Gastrocnemius medialis (tissue), 4 donors: ENCODE measurements around the gene MAP2K6. TPM values are rescaled to one million over a fixed set of nuclear protein-coding genes. Genes with fewer than 3 reads are reported as not detected.

Experiments used
- ATAC-seq, 2 donors: fragments of 150-250 bp; one replicate each; pipeline ENCODE4 v1.9.1; 2016
- DNase-seq, 2 donors: peaks; one replicate each; pipeline ENCODE4 v3.0.0-alpha.2; 2019
- H3K27ac ChIP-seq, 4 donors: fragments of 200-600 bp; sonication (generic); 1 replicate in 1 of 4; 2 replicates in 3 of 4; pipeline ENCODE4 v1.5.1; 2016 to 2018; ENCODE audit warnings: mild to moderate bottlenecking in 2 of 4, moderate library complexity in 1 of 4
- H3K27me3 ChIP-seq, 3 donors: fragments of 200-600 bp; sonication (generic) in 2 of 3; 1 replicate in 1 of 3; 2 replicates in 2 of 3; pipeline versions ENCODE4 v1.5.1 to v1.6.0; 2016 to 2019; ENCODE audit warnings: mild to moderate bottlenecking in 1 of 3, moderate library complexity in 1 of 3
- H3K36me3 ChIP-seq, 2 donors: fragments of 200-600 bp; sonication (generic) in 1 of 2; one replicate each; pipeline ENCODE4 v1.5.1; 2017 to 2018
- H3K4me1 ChIP-seq, 2 donors: fragments of 200-600 bp; sonication (generic) in 1 of 2; one replicate each; pipeline ENCODE4 v1.5.1; 2016 to 2017; ENCODE audit warnings: mild to moderate bottlenecking in 2 of 2
- H3K4me3 ChIP-seq, 4 donors: fragments of 200-600 bp; sonication (generic) in 3 of 4; 1 replicate in 1 of 4; 2 replicates in 3 of 4; pipeline ENCODE4 v1.5.1; 2016 to 2019; ENCODE audit warnings: mild to moderate bottlenecking in 2 of 4
- H3K9me3 ChIP-seq, 3 donors: fragments of 200-600 bp; sonication (generic) in 2 of 3; 1 replicate in 1 of 3; 2 replicates in 2 of 3; pipeline ENCODE4 v1.5.1; 2016 to 2019
- CTCF ChIP-seq, 5 experiments: fragments of 450-650 bp in 3 of 5; fragments of 200-600 bp in 2 of 5; sonication (generic) in 2 of 5; IDR thresholded peaks in 4 of 5; conservative IDR thresholded peaks in 1 of 5; 1 replicate in 4 of 5; 2 replicates in 1 of 5; pipeline ENCODE4 v1.5.1; 2016 to 2019; ENCODE audit warnings: antibody characterized with exemption in 5 of 5, mild to moderate bottlenecking in 3 of 5, moderate library complexity in 3 of 5
- POLR2A ChIP-seq, 2 donors: fragments of 450-650 bp; IDR thresholded peaks; one replicate each; pipeline ENCODE4 v1.6.1; 2017; ENCODE audit warnings: antibody characterized with exemption in 2 of 2, mild to moderate bottlenecking in 2 of 2, moderate library complexity in 2 of 2
- in situ Hi-C, 4 donors: fragments of 200-750 bp; cut with MboI; loops; one replicate each; pipeline versions ENCODE4 v1.15.0 to v1.8.0; 2017; ENCODE audit warnings: low sequenced_read_pairs in 4 of 4
- intact Hi-C: fragments of 100-400 bp; cut with DNase I; formaldehyde crosslinking; loops from one replicate; pipeline ENCODE4 v1.15.1; 2023; ENCODE audit warnings: low total_unique reads
- total RNA-seq, 4 donors: library from RNA; depleted of rRNA; stranded (reverse); fragments of >200 nt; gene quantifications; one replicate each; pipeline versions ENCODE4 v1.1.0 to v1.2.3, GENCODE V29; 2016

MAP2K6 gene
- total RNA-seq, 4 donors from 2014 or later, result 35.1 to 351 (median 223) TPM

DNA sequence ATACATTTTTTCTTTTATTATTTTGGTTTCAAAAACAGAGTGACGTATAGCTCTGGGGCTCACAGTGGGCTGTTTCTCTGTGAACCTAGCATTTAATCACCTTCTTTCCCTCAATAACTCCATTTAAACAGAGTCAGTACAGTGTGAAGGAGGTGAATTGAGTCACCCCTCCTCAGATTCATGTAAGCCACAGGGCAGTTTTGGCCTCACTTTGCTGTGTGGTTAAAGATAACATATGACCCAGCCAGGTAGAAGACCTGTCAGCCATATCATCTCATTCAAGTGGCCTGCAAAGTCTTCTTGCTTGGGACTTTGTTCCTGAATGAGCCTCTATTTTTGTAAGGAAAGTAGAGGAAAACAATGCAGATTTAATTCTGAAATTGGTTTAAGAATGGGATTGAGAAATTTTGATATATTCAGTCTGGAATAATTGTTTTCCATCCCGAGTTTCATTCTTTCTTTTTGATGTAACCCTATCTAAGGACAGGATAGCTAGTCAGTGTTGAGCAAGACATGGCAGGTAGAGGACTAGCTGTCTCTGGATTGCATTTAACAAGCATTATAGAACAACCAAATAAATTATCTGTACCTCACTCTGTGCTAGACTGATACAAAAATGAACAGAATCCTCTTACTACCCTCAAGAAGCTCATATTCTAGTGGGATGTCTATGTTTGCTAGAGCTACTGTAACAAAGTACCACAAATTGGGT lies 13.1 kb downstream of the MAP2K6 start:
- H3K4me3 ChIP-seq, result peak overlapping the region in 2 of 4 donors; percentile 10 to 39
- peak overlapping the region; percentile 63 to 82 (median 72) for H3K27ac ChIP-seq
- no peaks in the 10 kb centered on the region for H3K27me3 ChIP-seq
- in situ Hi-C loops (loop anchor here in 1 of 4 donors (10.0 kb wide), 1 partner anchor 87 kb away; no protein-coding TSS in a partner anchor), intact Hi-C loops (loop anchor here (5.0 kb wide), 1 partner anchor 65 kb away; no protein-coding TSS in a partner anchor)
- ATAC-seq (peak; percentile 63 to 77), DNase-seq (no peak)
- H3K4me1 ChIP-seq, result peaks cover 42 to 55% of the 10 kb centered on the region in 2 donors
- H3K36me3 ChIP-seq, result no peaks in the 10 kb centered on the region
- TF ChIP-seq CTCF (IDR thresholded peaks at IDR 0.05 in 4 of 5, conservative IDR thresholded peaks at IDR 0.05 in 1 of 5), result no peak
- no peak for TF ChIP-seq POLR2A (IDR thresholded peaks at IDR 0.05)
- no peaks in the 10 kb centered on the region for H3K9me3 ChIP-seq

- intact Hi-C loops, result loop anchor here (5.0 kb wide), 1 partner anchor 64 kb away; no protein-coding TSS in a partner anchor
- Histone ChIP-seq H3K27ac (peak overlapping the region; percentile 63 to 82 (median 72)), H3K9me3 (no peaks in the 10 kb centered on the region), H3K36me3 (no peaks in the 10 kb centered on the region), H3K27me3 (no peaks in the 10 kb centered on the region), H3K4me3 (peak overlapping the region in 1 of 4 donors; percentile 39), H3K4me1 (peaks cover 42 to 57% of the 10 kb centered on the region in 2 donors)
- ATAC-seq (no peak), DNase-seq (no peak)
- in situ Hi-C loops, result loop anchor here in 1 of 4 donors (10.0 kb wide), 1 partner anchor 86 kb away; no protein-coding TSS in a partner anchor
- TF ChIP-seq POLR2A (IDR thresholded peaks at IDR 0.05) (no peak), CTCF (IDR thresholded peaks at IDR 0.05 in 4 of 5, conservative IDR thresholded peaks at IDR 0.05 in 1 of 5) (no peak)
Observed at GRCh38 chr17:69428252-69428980, 13.9 kb downstream of the MAP2K6 start.

DNA sequence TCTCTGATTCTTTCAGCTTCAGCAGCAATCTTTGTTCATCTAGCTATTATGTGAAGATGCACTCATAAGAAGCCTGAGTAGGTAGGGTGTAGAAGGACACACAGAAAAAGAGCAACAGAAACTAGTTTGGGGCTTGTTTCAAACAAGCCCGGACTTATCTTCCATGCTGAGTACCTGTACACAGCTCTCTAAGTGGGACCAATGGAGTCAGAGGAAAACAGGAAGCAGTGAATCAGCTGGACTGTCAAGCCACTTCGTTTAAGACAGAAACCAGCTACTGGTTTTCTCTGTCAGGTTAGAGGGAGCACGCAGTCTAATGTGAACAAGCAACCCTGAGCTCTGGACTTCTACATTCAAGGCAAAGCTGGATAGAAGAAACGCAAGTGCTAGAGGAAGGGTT lies 16.0 kb downstream of the MAP2K6 start:
- ATAC-seq (no peak), DNase-seq (no peak)
- Histone ChIP-seq H3K27ac (peak overlapping the region; percentile 5 to 76 (median 35)), H3K4me3 (no peak overlapping the region), H3K4me1 (peaks cover 41 to 47% of the 10 kb centered on the region in 2 donors), H3K27me3 (no peaks in the 10 kb centered on the region), H3K9me3 (no peaks in the 10 kb centered on the region), H3K36me3 (no peaks in the 10 kb centered on the region)
- in situ Hi-C loops, result no loop called here
- intact Hi-C loops, result no loop called here
- TF ChIP-seq CTCF (IDR thresholded peaks at IDR 0.05 in 4 of 5, conservative IDR thresholded peaks at IDR 0.05 in 1 of 5) (no peak), POLR2A (IDR thresholded peaks at IDR 0.05) (no peak)

- Histone ChIP-seq H3K9me3 (no peaks in the 10 kb centered on the region), H3K4me1 (peaks cover 34 to 36% of the 10 kb centered on the region in 2 donors), H3K4me3 (no peak overlapping the region), H3K27ac (peak overlapping the region in 2 of 4 donors; percentile 11 to 76), H3K36me3 (no peaks in the 10 kb centered on the region), H3K27me3 (no peaks in the 10 kb centered on the region)
- TF ChIP-seq CTCF (IDR thresholded peaks at IDR 0.05 in 4 of 5, conservative IDR thresholded peaks at IDR 0.05 in 1 of 5), result no peak
- no peak for TF ChIP-seq POLR2A (IDR thresholded peaks at IDR 0.05)
- no peak for DNase-seq
- no peak for ATAC-seq
- in situ Hi-C loops, result no loop called here
- intact Hi-C loops, result no loop called here
Observed at GRCh38 chr17:69431835-69432234, 17.3 kb downstream of the MAP2K6 start.
